Activated CD4-positive, alpha-beta T cell treated with anti-CD3 and anti-CD28 coated beads for 1 hour (primary cell): ENCODE results near the gene LSM14A.
A peak's percentile ranks its signal among the peaks of the same experiment; 100 is the strongest.
"Not testable (repeated sequence)": the region's sequence is repeated elsewhere in the genome, so short reads cannot be mapped to it uniquely, and the experiment has no call there.

Experiments
- DNase-seq: peaks from one replicate; pipeline ENCODE4 v3.0.0-alpha.2; 2020

LSM14A gene

DNA sequence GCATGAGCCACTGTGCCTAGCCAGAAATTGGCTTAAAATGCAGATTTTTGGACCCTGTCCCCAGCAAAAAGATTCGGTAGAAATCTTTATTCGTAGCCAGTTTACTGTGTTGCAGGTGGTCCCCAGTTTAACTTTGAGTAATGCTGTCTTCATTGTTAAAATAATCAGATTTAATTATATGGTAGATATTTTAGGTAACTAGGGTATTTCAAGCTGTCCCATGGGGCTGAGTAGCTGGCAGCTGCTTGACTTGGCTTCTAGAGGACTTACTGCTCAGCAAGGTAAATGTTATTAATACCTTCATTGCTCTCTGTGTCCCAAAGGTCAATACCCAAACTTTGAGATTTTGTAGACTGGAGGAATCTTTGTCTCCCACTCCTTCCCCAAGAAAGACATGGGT lies 21.1 kb downstream of the LSM14A start:
- DNase-seq, result no peak

DNA sequence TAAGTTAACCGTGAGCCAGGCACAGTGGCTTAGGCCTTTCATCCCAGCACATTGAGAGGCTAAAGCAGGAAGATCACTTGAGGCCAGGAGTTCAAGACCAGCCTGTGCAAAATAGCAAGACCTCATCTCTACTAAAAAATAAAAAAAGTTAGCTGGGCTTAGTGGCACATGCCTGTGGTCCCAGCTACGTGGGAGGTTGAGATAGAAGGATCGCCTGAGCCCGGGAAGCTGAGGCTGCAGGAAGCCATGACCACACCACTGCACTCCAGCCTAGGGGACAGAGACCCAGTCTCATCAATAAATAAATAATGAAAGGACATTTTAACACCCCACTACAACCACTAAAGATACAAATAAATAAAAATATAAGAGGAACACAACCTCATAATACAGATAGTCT lies 21.6 kb downstream of the LSM14A start:
- DNase-seq, result no peak

DNA sequence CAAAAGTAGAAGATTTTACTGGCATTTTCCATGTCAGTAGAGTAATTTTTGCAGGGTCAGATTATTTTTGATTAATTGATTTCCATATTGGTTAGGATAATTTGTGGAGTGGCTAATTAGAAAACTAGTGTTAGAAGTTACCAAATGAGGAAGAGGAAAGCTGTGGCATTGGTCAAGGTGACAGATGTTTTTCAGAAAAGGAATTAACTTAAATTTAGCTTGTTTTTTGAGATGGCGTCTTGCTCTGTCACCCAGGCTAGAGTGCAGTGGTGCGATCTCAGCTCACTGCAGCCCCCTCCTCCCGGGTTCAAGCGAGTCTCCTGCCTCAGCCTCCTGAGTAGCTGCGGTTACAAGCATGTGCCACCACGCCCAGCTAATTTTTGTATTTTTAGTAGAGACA lies 28.8 kb downstream of the LSM14A start:
- no peak for DNase-seq

DNA sequence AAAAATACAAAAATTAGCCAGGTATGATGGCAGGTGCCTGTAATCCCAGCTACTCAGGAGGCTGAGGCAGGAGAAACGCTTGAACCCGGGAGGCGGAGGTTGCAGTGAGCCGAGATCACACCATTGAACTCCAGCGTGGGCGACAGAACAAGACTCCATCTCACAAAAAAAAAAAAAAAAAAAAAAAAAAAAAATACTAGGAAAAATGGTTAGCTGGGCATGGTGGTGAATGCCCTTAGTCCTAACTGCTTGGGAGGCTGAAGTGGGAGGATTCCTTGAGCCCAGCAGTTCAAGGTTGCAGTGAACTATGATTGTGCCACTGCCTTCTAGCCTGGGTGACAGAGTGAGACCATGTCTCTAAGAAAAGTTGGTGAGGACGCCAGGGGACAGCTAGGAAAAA lies 33.0 kb downstream of the LSM14A start:
- DNase-seq, result not testable (repeated sequence)

DNA sequence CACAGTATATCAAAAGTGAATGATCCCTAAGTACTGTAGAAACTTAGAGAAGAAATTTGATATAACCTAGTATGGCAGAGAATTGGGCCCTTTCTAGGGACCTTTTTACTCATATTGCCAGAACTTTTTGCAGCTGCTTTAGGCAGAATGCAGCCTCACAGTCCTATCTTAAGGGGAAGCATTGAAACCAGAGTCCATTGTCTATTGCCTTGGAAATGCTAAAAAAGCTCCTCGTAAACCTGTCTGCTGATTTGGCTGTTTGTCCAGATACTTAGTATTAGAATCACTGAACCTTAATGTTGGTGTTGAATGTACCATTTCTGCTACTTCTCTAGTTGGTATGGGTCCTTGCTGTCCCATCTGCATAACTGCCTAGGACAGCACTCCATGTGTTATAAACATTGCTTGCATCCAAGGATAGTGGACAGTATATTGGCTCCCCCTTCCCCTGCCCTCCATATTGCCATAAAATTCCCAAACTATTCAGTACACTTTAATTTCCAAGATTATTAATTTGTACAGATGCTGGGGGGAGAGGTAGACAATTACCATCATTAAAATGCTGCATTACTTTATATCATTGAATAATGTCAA lies 36.1 kb downstream of the LSM14A start:
- DNase-seq, result no peak

DNA sequence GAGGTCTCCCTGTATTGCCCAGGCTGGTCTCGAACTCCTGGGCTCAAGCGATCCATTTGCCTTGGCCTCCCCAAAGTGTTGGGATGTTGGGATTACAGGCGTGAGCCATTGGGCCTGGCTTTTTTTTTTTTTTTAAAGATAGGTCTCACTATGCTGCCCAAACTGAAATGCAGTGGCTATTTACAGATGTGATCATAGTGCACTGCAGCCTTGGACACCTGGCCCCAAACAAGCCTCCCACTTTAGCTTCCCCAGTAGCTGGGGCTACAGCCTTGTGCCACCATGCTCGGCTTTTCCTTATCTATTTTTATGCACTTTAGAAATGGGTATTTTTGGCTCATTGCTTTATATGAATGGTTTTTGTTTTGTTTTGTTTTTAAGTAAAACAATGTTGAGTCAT lies 37.4 kb downstream of the LSM14A start:
- no peak for DNase-seq

DNA sequence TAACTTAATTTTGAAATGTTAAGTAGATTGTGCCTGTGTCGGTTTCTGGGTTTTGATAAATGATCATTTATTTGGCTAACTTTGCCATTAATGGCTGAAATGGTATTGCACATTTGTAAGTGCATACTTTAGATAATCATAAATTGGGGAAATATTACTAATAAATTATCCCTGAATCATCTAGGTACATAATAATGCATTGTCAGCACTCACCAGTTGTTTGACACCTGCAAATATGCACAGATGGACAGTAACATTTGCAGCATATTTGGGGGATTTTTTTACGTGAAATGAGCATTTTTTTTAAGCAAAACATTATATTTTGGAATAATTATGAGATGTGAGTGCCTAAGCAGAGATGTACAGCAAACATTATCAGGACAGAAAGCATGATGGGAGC lies 41.0 kb downstream of the LSM14A start:
- DNase-seq, result no peak

DNA sequence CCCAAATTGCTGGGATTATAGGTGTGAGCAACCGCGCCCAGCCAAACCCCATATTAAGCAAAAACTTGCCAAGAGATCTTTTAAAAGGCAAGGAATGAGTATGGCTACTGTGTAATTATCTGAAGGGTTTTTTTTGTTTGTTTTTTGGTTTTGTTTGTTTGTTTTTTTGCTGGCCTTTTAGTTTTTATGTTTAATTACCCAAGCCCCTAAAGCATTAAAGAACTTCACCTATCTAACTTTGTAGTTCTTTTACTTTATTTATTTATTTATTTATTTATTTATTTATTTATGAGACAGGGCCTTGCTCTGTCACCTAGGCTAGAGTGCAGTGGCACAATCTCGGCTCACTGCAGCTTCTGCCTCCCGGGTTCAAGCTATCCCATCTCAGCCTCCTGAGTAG lies 41.7 kb downstream of the LSM14A start:
- no peak for DNase-seq

DNA sequence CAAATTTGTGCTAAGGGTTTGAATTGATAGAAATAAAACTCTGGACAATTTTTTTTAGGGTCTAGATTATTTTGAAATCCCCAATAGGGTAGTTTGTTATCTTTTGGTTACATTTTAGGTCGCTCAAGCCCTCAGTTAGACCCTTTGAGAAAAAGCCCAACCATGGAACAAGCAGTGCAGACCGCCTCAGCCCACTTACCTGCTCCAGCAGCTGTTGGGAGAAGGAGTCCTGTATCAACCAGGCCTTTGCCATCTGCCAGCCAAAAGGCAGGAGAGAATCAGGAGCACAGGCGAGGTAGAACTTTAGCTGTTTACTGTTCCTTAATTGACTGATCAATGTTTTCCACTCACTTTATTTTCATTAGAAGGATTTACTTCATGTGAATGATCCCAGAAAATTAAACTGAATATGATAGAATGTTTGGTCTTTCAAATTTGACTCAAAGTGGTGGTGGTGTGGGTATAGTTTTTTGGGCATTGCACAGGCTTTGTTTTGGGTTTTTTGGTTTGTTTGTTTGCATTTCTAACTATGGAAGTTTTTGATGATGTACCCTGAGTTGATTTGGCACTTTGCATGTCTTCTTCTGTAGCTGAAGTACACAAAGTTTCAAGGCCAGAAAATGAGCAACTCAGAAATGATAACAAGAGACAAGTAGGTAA lies 42.8 kb downstream of the LSM14A start:
- no peak for DNase-seq

DNA sequence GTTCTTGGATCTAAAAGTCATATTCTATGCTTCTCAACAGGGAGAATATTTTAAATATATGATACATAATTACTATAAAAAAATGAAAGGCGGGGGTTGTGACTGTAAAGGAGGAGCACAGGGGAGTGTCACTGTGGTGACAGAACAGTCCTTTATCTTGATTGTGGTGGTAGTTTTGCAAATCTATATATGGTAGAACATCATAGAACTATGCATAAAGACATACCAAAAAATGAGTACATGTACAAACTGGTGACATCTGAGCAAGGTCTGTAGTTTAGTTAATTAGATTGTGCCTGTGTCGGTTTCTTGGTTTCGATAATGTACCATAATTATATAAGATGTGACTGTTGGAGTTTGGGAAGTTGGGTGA lies 43.3 kb downstream of the LSM14A start:
- no peak for DNase-seq

DNA sequence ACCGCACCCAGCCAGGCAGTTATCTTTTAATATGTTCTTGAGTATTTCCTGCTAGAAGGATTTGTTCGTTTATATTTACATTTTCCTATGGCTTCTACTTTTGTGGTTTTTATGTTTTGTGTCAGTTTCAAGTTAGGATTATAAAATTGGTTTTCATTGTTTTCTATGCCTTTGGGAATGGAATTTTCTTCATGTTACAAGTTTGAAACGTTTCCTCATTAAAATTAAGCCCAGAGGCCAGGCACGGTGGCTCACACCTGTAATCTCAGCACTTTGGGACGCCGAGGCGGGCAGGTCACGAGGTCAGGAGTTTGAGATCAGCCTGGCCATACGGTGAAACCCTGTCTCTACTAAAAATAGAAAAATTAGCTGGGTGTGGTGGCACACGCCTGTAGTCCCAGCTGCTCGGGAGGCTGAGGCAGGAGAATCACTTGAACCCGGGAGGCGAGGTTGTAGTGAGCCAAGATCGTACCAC lies 44.5 kb downstream of the LSM14A start:
- not testable (repeated sequence) for DNase-seq

DNA sequence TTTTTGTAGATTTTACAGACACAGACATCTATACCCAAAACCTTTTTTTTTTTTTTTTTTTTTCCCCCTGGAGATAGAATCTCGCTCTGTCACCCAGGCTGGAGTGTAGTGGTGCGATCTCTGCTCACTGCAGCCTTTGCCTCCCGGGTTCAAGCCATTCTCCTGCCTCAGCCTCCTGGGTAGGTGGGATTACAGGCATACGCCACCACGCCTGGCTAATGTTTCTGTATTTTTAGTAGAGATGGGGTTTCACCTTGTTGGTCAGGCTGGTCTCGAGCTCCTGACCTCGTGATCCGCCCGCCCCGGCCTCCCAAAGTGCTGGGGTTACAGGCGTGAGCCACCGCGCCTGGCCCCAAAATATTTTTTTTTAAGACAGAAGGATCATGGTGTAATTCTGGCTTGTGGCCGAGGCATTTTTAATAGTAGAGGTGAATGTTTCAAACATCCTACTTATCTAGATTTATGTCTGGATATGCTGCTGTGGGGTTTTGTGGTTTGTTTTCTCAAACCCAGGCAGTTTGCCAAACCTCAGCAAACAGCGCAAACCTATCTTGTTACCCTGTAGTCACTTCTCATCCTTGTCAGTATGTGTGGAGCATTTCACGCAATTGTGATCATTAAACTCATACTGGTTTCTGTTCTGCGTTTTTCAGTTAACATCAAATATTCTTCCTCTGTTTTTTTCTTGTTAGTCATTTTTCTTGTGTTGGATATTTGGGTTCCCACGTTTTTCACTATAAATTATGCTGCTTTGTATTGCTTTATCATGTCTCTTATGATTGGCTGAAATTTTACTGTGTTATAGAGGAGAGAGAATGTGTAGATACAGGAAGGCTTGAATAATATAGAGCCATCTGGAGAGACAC lies 45.9 kb downstream of the LSM14A start:
- DNase-seq, result peak; percentile 49

DNA sequence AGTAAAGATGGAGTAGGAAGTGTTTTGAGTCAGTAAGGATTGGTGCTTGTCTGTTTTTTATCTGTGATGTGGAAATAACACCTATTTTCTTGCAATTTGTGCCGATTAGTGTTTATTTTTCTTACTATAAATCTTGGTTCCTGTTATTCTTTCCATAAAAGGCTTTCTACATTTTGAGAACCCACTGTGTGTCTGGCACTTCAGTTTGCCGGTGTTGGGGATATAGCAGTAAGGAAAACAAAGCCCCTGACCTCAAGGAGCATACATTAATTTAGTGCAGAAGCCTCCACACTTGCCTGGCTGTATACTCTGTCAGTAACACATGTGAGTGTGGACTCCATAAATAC lies 46.5 kb downstream of the LSM14A start:
- no peak for DNase-seq

DNA sequence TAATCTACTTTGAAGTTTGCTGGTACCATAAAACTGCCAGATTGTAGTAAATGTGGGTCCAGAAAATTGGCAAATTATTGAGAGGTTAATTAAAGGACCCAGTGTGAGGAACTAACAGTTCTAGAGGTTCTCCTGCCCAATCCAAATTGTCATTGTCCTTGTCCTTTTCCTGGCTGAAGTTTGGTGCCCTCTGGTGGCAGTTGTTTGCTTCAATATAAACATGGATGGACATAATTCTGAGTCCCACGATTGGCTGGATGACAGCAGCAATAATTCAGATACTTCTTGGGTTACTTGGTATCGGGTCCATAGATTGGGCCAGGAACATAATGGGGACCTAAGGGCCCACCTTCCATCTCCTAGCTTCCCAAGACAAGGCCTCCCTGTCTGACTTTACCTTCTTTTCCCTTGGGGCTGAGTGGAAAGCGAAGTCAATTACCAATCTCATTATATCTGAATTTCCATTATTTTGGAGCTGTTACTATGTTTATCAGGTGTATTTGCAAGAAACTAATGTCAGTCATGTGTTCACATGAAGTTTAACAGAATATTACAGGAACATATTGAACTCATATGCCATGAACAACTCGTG lies 48.3 kb downstream of the LSM14A start:
- peak; percentile 32 for DNase-seq

DNA sequence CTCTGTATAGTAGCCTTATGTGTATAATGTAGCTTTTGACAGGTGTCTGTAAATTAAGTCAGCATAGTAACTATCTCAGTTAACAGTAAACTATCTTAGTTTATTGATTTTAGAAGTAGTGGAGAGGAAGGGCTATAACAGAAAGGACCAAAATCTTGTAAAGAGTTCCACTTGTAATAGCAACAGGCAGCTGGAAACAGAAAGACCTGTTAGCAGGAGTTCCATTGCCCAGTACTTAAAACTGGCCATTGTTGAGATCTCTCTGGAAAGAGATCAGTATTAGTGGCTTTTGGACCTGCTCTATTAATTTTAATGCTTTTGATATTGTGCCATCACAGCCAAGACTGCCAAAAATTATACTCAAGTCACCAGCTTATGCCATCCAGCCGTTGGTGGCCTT lies 50.1 kb downstream of the LSM14A start:
- no peak for DNase-seq

DNA sequence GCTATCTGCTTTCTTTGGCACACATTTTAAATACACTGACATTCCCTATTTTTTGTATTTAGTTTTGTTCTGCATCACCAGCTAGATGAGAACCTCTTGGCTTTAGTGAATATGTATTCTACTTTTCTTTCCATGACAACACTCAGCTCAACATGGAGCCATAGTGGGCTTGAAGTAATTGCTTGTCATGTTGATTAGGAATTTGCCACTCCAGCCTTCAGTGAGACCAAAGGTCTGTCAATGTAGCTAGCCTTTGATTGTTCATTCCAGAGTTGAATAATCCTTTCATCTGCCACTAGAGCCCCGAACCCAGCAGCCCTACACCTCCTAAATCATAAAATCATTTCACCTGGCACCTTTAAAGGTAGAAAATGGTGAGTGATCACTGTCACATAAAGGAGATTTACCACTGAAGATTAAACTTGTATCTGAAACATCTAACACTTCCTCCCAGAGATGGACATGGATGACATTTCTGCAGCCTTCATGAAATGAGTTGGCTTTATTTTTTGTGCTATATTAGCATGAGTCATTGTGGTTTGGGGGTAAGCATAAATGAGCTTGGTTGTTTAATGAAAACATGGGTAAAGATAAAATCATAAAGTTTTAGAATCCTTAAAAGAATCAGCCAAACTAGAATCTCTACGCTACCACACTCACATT lies 52.8 kb downstream of the LSM14A start:
- no peak for DNase-seq

DNA sequence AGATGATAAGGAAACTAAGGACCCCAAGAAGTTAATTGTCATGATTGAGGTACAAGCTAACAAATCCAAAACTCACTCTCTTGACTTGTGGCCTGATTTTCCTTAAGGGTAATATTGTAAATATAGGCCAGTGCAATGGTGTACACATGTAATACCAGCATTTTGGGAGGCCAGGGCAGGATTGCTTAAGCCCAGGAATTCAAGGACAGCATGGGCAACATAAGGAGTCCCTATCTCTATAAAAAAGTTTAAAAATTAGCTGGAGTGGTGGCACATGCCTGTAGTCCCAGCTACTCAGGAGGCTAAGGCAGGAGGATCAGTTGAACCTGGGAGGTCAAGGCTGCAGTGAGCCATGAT lies 53.3 kb downstream of the LSM14A start:
- no peak for DNase-seq

DNA sequence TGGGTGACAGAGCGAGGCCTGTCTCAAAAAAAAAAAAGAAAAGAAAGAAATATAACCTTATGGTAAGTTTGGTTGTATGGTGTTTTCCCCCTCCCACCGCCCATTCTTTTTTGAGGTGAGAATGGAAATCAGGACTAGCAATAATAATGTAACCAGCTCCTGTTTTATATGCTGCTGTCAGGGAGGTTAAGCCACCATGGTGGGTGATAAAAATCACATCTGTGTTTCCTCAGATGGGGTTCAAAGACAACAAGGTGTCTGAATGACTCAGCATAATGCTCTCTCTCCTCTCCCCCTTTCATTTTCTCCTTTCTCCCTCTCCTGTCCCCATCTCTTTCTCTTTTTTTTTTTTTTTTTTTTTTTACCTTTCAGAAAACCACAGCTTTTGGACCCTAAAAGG lies 53.7 kb downstream of the LSM14A start:
- DNase-seq, result no peak

DNA sequence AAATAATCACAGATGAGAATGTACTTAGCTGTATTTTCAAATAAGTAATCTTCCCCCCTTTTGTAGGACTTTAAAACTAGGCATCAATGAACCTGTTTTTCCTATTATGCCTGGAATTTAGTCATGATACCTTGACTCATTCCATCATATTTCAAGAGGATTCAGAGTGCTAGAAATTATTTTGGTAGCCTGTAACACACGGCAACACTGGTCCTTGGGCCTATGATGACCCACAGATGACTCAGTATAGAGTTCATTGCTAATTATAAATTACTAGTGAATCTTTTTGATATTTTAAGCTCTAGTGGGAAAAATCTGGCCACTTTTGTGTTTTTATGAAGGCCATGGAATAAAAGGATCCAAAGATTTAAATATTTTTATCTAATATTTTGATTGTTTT lies 56.0 kb downstream of the LSM14A start:
- DNase-seq, result no peak

DNA sequence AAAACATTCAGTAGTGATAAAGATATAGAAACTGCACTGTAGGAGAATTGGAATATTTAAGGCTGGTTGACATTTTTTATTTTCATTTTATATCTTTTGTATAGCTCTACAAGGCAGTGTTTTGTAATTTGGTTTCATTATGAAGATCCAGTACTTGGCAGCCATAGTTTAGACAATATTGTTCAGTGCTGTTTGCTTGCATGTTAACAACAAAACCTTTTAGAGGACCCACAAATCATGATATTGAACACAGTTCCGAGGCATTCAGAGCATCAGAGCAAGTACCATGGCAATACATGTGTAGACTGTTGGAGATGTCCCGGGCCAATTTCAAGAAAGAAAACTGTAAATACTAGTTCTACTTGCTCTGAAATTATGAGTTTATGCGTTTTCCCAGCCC lies 56.5 kb downstream of the LSM14A start:
- DNase-seq, result no peak

DNA sequence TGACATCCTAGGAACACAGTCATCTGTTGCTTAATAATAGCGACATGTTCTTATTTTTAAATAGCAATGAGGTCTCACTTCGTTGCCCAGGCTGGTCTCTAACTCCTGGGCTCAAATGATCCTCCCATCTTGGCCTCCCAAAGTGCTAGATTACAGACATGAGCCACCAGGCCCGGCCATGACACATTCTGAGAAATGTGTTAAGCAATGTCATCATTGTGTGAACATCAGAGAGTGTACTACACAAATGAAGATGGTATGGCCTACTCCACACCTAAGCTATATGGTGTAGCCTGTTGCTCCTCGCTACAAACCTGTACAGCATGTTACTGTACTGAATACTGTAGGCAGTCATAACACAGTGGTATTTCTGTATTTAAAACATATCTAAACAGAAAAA lies 57.4 kb downstream of the LSM14A start:
- no peak for DNase-seq

DNA sequence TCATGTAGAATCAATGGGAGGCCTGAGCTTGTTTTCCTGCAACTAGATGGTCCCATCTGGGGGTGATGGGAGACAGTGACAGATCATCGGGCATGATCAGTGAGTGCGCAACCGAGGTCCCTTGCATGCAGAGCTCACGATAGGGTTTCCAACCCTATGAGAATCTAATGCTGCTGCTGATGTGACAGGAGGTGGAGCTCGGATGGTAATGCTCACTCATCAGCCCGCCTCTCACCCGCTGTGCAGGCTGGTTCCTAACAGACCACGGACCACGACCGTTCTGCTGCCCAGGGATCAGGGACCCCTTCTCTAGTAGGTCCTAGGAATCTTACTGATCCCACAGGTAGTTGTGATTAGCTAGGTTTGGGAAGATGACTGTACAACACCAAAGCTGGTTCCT lies 58.5 kb downstream of the LSM14A start:
- DNase-seq, result no peak

DNA sequence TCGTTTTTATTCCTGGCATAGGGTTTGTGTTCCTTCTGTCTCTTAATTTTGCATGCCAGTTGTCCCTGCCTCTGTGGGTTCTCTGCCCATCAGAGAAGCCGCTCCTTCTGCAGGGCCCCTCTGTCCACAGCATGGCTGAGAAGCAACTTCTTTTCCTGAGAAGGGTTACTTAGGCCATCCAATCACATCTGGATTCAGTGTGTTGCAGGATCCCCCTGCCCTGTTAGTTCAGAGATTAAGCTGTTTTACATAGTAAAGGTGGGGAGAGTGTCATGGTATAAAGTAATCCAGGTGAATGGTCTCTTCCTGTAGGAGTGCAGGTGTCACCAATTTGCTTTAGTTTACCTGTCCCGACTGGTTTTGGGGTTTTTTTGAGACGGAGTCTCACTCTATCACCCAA lies 59.1 kb downstream of the LSM14A start:
- DNase-seq, result no peak
